Coronary artery (tissue), 2 donors: ENCODE measurements around the gene PDE6H.
A peak's percentile ranks its signal among the peaks of the same experiment; 100 is the strongest.

Experiments
- DNase-seq: peaks from one replicate; pipeline ENCODE4 v3.0.0-alpha.2; 2017; ENCODE audit warnings: low spot score
- H3K27ac ChIP-seq, 2 donors: fragments of 200-600 bp; sonication (generic); one replicate each; pipeline ENCODE4 v1.5.1; 2016 to 2019
- H3K4me3 ChIP-seq: fragments of 200-600 bp; sonication (generic); 2 replicates; pipeline ENCODE4 v1.5.1; 2016; ENCODE audit warnings: mild to moderate bottlenecking, moderate library complexity
- CTCF ChIP-seq: fragments of 200-600 bp; sonication (generic); IDR thresholded peaks from one replicate; pipeline ENCODE4 v1.5.1; 2019; ENCODE audit warnings: antibody characterized with exemption

The PDE6H gene

DNA sequence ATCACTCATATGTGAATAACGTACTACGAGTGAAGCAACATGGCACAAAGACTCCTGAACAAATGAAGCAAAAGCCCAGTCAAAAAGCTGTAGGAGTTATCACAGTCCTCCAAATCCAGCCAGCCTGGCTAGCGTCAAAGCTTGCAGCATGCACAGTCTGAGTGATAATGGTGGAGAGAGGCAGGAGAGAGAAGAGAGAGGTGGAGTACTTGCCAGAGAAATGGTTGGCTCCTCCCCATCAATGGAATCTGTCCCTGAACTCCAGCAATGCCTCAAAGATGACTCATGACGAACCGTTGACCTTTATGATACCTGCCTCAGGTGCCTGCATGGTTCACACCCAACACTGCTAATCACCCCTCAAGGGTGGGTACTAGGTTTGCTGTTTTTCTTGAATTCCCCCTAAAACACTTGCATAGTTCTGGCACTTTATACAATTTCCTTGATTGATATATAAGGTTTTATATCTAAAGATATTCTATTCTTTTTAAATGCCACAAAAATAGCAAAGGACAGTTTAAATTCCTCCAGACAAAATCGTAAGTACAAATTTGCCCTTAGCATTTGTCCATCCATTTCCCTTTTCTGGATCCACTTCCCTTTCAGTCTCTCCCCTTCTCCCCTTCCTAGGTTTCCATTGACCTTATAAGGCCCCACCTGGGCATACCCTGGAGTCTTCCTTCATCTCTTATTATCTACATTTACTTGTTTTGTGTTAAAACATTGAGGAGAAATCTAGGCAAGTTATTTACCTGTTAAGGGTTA lies 21.7 kb upstream of the PDE6H start:
- Histone ChIP-seq H3K27ac (peak overlapping the region; percentile 59 to 86), H3K4me3 (no peak overlapping the region)
- no peak for TF ChIP-seq CTCF
- DNase-seq: no peak

DNA sequence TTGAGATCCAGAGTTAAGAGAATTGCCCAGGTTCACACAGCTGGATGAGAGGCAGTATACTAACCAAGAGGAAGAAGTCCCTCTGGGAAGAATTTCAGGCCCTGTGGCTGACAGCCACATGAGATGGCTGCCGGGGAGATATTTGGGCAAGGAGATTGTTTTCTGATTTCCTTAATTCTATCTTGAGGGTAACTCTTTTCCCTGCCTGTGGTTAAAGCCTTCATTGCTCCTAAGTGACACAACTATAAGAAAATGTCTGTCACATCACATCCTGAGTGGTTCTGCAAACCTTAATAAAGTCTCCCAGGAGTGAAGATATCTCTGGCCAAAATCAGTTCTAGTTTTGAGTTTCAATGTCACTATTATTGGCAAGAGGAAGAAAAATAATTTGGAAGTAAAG lies 21.0 kb upstream of the PDE6H start:
- Histone ChIP-seq H3K27ac (peak overlapping the region; percentile 59 to 86), H3K4me3 (no peak overlapping the region)
- TF ChIP-seq CTCF: no peak
- no peak for DNase-seq

DNA sequence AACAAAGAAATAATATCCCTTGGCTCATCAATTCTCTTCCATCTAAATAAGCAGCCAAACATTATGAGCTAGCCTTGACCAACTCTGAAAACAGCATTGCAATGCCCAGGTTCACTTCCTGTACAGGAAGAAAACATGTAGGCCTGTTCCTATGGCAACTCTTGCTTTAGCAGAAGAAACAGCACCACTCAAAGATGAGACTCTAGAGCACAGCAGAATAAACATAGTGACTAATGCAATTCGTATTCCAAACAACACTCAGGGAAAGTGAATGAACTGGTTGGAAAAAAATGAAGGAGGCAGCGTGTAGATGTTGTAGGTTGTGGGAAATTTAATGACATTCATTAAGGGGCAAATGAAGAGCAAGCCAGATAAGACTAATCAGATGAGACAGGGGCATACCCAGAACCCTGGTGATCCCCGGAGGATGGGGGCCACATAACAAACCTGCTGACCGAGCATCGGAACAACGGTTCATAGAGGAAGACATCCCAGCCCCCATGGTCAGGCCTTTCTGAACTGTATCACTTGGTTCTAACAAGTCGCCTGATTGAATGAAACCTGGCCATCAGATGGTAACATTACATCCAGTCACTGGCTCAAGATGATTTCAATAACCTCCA lies 20.4 kb upstream of the PDE6H start:
- DNase-seq: no peak
- Histone ChIP-seq H3K4me3 (no peak overlapping the region), H3K27ac (peak overlapping the region; percentile 59 to 82)
- TF ChIP-seq CTCF: no peak

DNA sequence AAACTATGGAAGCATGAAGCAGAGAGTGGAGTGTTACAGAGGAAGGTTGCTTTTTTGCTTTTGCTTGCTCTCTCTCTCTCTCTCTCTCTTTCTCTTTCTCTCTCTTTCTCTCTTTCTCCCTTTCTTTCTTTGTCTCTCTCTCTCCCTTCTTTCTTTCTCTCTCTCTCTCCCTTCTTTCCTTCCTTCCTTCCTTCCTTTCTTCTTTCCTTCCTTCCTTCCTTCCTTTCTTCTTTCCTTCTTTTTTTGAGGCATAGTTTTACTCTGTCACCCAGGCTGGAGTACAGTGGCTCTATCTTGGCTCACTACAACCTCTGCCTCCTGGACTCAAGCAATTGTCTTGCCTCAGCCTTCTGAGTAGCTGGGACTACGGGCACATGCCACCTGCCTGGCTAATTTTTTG lies 19.1 kb upstream of the PDE6H start:
- no peak for TF ChIP-seq CTCF
- peak overlapping the region; percentile 19 to 57 for H3K27ac ChIP-seq
- no peak overlapping the region for H3K4me3 ChIP-seq
- DNase-seq: no peak

GRCh38 chr12:14954269-14954668 lies 18.6 kb upstream of the PDE6H start:
- peak overlapping the region in 1 of 2 donors; percentile 57 for H3K27ac ChIP-seq
- TF ChIP-seq CTCF: no peak

GRCh38 chr12:14956024-14956891 lies 16.6 kb upstream of the PDE6H start:
- no peak for TF ChIP-seq CTCF
- DNase-seq: no peak
- H3K27ac ChIP-seq: peak overlapping the region; percentile 25 to 64
- H3K4me3 ChIP-seq: no peak overlapping the region

More at GRCh38 chr12:14954269-14954668, 18.6 kb upstream of the PDE6H start:
- no peak for DNase-seq
- H3K4me3 ChIP-seq: no peak overlapping the region
